ENCODE data around the gene TMEM170B. TPM values are rescaled to one million over a fixed set of nuclear protein-coding genes. Genes with fewer than 3 reads are reported as not detected.

Gene TMEM170B
- total and polyA plus RNA-seq, 3 donors from 2014 or later: 5.6 to 8.0 (median 6.5) TPM

- H3K9me3 ChIP-seq: no peaks in the 10 kb centered on the region
- no peak for DNase-seq
- H3K4me3 ChIP-seq: no peak overlapping the region
- intact Hi-C loops (cut with DNase I; ENCODE audit: low total_unique reads): loop anchor here (2.0 kb wide), 1 partner anchor 352 kb away; no protein-coding TSS in a partner anchor
- H3K27ac ChIP-seq: no peak overlapping the region
- peaks cover 9% of the 10 kb centered on the region for H3K4me1 ChIP-seq
- H3K27me3 ChIP-seq: no peaks in the 10 kb centered on the region
- TF ChIP-seq POLR2A (IDR thresholded peaks at IDR 0.05) (no peak), CTCF (IDR thresholded peaks at IDR 0.05) (no peak)
- no peaks in the 10 kb centered on the region for H3K36me3 ChIP-seq (ENCODE audit: low read depth, missing control alignments)
- 87 to 93% methylated on average over 9 of the region's 9 CpGs for WGBS, 2 donors
Measured at GRCh38 chr6:11497107-11497506, 40.4 kb upstream of the TMEM170B start.

- no peak overlapping the region for H3K27ac ChIP-seq
- WGBS, 2 donors: 67 to 73% methylated on average over 1 of the region's 1 CpG
- H3K27me3 ChIP-seq: no peaks in the 10 kb centered on the region
- peaks cover 9% of the 10 kb centered on the region for H3K4me1 ChIP-seq
- DNase-seq: peak; percentile 37
- no peak overlapping the region for H3K4me3 ChIP-seq
- no peaks in the 10 kb centered on the region for H3K9me3 ChIP-seq
- intact Hi-C loops (cut with DNase I; ENCODE audit: low total_unique reads): loop anchor here (2.0 kb wide), 1 partner anchor 353 kb away; no protein-coding TSS in a partner anchor
- TF ChIP-seq CTCF (IDR thresholded peaks at IDR 0.05) (no peak), POLR2A (IDR thresholded peaks at IDR 0.05) (no peak)
- no peaks in the 10 kb centered on the region for H3K36me3 ChIP-seq (ENCODE audit: low read depth, missing control alignments)
Measured at GRCh38 chr6:11497881-11498280, 39.7 kb upstream of the TMEM170B start.

GRCh38 chr6:11500008-11500407 is 37.5 kb upstream of the TMEM170B start:
- H3K4me1 ChIP-seq: peaks cover 2% of the 10 kb centered on the region
- no peaks in the 10 kb centered on the region for H3K36me3 ChIP-seq (ENCODE audit: low read depth, missing control alignments)
- TF ChIP-seq POLR2A (IDR thresholded peaks at IDR 0.05) (no peak), CTCF (IDR thresholded peaks at IDR 0.05) (no peak)
- H3K27me3 ChIP-seq: no peaks in the 10 kb centered on the region
- no peak for DNase-seq
- intact Hi-C loops (cut with DNase I; ENCODE audit: low total_unique reads): no loop called here
- WGBS, 2 donors: 91 to 93% methylated on average over 2 of the region's 2 CpGs
- H3K27ac ChIP-seq: no peak overlapping the region
- H3K4me3 ChIP-seq: no peak overlapping the region
- no peaks in the 10 kb centered on the region for H3K9me3 ChIP-seq

- 97% methylated on average over 3 of the region's 3 CpGs for WGBS, 2 donors
- Histone ChIP-seq H3K27me3 (no peaks in the 10 kb centered on the region), H3K27ac (no peak overlapping the region), H3K4me3 (no peak overlapping the region), H3K36me3 (ENCODE audit: low read depth, missing control alignments) (no peaks in the 10 kb centered on the region), H3K9me3 (no peaks in the 10 kb centered on the region), H3K4me1 (no peaks in the 10 kb centered on the region)
- no peak for DNase-seq
- TF ChIP-seq CTCF (IDR thresholded peaks at IDR 0.05): no peak
- intact Hi-C loops (cut with DNase I; ENCODE audit: low total_unique reads): no loop called here
Measured at GRCh38 chr6:11509471-11509870, 28.1 kb upstream of the TMEM170B start.

- no peak for DNase-seq
Measured at GRCh38 chr6:11514672-11515071, 22.9 kb upstream of the TMEM170B start.

More at GRCh38 chr6:11514672-11515071, 22.9 kb upstream of the TMEM170B start:
- no peak overlapping the region for H3K27ac ChIP-seq
- TF ChIP-seq CTCF (IDR thresholded peaks at IDR 0.05): no peak
- no peak for TF ChIP-seq POLR2A (IDR thresholded peaks at IDR 0.05)
- H3K4me1 ChIP-seq: no peaks in the 10 kb centered on the region
- H3K27me3 ChIP-seq: no peaks in the 10 kb centered on the region
- no peaks in the 10 kb centered on the region for H3K9me3 ChIP-seq
- 71 to 86% methylated on average over 3 of the region's 3 CpGs for WGBS, 2 donors
- H3K4me3 ChIP-seq: no peak overlapping the region
- no peaks in the 10 kb centered on the region for H3K36me3 ChIP-seq (ENCODE audit: low read depth, missing control alignments)
- intact Hi-C loops (cut with DNase I; ENCODE audit: low total_unique reads): no loop called here
